Suppressor macrophage treated with lipopolysaccharide for 1 hour (primary cell): ENCODE results near the gene INSRR.

ENCODE experiments used
- DNase-seq, 3 donors: peaks; one replicate each; pipeline ENCODE4 v3.0.0-alpha.2; 2020 to 2022

The INSRR gene

DNA sequence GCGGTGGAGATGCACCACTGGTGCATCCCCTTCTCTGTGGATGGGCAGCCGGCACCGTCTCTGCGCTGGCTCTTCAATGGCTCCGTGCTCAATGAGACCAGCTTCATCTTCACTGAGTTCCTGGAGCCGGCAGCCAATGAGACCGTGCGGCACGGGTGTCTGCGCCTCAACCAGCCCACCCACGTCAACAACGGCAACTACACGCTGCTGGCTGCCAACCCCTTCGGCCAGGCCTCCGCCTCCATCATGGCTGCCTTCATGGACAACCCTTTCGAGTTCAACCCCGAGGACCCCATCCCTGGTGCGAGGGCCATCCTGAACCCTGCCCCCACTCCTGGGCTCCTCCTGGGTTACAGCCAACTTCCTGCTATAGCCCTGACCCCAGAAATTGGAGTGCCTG is 14.7 kb upstream of the INSRR start:
- DNase-seq, result no peak

DNA sequence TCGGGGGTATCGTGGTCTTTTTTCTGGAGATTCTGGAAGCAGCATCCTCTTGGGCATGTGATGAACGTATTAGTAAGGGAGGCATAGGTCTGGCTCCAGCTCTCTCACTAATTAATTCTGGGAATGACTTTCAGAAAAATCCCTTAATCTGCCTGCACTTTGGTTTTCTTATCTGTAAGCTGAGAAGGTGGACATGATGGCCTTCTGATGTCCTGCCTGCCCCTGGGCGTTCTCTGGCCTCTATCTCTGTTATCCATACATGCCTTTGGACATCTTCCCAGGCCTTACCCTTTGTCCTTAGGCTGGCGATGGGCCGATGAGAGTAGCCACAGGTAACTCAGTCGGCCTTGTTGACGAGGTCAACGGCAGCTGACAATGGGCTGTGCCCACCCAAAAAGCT is 10.5 kb upstream of the INSRR start:
- no peak for DNase-seq

DNA sequence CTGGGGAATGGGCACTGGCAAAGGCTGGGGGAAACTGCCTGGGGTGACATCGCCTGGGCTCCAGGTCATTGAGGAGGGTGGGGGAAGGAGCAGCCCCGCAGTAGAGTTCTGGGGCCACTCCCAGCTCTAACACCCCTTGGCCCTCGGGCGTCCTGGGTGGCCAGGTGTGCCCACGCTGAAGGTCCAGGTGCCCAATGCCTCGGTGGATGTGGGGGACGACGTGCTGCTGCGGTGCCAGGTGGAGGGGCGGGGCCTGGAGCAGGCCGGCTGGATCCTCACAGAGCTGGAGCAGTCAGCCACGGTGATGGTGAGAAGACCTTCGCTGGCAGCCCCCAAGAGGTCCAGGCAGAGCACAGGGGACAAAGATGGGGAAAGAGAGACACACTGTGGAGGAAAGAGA is 9.4 kb upstream of the INSRR start:
- no peak for DNase-seq

DNA sequence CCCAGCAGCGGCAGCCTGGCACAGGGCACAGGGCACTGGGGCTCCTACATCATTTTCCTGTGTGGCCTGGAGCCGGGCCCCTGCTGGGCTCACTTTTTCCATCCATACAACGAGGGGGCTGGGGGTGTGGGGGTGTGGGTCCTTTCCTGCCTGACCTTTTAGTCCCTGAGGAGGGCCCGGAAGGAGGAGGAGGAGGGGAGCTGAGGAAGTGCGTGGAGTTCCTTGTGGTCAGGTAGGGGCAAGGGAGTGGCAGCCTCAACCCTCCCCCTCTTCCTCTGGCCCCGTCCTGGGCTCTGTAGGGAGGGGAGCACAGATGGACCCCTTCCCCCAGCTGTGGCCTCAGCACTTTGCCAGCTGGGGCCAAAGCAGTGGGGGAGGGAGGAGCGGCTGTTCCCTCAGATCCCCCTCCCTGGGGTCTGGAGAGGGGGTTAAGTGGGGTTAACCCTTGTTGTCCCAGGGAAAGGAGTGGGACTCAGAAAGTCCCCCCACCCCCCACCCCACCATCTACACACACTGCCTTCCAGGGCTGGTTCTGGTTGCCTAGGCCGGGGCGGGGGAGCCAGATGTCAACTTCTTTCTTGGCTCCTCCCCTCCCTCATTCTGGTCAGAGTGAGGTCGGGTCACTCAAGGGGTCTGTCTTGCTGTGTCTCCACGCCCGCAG is 7.5 kb upstream of the INSRR start:
- no peak for DNase-seq

DNA sequence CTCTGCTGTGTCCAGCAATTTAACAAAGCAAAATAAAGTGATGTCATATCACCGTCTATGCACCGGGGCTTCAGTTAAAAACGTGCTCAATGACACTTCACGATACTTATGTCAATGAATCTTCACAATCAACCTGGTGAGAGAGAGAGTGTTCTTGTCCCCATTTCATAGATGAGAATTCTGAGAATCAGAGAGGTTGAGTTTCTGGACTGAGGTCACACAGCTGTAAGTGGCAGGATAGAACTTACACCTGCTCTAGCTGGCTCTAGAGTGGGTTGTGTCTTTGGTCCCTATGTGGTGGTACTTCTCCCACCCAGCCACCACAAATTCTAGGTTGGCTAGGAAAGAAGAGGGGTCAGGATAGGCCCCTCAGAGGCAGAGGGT is 6.9 kb upstream of the INSRR start:
- no peak for DNase-seq

DNA sequence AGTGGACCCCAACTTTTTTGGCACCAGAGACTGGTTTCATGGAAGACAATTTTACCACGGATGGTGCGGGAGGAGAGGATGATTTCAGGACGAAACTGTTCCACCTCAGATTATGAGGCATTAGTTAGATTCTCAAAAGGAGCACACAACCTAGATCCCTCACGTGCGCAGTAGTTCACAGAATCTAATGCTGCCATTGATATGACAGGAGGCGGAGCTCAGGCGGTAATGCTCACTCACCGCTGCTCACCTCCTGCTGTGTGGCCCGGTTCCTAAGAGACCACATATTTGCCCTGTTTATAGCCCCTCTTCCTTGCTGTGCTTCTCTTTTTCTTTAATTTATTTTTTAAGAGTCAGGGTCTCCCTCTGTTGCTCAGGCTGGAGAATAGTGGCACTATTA is 6.3 kb upstream of the INSRR start:
- no peak for DNase-seq

DNA sequence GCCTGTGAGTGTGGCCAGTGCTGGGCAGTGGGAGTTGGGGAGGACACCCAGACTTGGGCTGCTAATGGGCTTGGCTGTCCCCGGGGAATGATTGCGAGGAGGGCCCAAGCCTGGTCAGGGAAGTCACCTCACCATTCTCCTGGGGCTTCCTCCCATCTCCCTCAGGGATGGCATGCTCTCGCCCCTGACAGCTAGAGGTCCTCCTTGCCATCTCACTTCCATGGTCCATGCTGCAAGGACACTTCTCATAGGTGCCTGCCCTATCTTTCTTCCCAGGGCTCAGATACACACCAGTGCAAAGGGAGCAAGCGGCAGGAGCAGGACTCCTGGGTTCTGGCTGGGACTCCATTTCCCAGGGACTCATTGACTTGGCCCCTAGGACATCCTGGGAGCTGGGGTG is 5.9 kb upstream of the INSRR start:
- DNase-seq, result no peak

DNA sequence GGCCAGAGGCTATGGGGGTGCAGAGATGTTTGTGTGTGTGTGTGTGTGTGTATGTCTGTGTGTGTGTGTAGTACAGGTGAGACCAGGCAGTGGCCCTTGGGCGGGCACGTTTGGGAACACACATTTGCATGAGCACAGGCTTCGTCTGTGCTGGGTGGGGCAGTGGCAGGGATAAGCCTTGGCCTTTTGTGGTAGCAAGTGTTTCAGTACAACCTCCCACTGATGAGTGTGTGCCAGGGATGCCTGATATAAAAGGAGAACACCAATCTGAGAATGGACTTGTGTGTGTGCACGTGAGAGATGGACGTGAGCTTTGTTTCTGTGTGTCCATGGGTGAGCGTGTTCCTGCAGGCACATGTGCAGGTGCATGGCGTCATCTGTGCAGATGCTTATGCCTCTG is 4.7 kb upstream of the INSRR start:
- DNase-seq, result no peak

DNA sequence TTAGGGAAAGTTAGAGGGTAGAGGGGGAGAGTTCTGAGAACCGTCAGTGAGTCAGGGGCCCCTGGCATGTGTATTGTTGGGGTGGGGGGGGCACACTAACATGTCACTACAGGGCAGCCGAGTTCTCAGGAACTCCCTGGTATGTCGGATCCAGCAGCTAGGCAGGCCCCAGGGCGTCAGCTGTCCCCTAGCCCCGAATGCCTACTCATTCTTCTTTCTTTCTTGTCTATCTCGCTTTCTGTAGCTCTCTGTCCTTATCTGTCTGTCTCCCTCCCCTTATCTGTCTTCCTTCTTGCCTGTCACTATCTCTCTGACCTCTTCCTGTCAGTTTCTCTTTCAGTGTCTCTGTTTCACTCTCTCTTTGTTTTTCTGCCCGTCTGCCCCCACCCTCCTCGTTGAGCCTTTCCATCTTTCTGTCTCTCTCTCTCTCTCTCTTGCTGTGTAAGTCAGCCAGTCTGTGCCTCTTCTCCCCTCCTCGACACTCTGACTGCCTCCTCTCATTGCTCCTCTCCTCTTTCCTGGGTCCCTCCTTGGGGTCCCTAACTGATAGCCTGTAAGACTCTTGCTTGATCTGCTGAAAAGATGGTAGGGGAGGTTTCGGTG is 4.2 kb upstream of the INSRR start:
- no peak for DNase-seq

DNA sequence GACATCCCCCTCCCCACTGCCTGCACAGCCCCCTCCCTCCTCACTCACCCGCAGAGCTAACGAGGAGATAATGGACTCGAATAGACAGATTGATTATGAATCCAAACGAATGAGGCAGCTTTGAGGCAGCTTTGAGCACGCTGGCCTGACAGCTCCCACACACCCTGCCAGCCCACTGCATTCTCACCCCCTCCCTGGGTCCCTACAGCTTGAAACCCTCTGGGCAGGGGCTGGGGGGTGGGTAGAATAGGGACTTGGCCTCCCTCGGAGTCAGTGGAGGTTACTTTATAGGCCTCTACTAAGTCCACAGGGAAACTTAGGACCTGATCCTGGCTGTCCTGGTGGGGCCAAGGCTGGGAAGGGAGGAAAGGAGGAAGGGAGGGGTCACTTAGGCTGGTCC is 3.7 kb upstream of the INSRR start:
- DNase-seq, result no peak

DNA sequence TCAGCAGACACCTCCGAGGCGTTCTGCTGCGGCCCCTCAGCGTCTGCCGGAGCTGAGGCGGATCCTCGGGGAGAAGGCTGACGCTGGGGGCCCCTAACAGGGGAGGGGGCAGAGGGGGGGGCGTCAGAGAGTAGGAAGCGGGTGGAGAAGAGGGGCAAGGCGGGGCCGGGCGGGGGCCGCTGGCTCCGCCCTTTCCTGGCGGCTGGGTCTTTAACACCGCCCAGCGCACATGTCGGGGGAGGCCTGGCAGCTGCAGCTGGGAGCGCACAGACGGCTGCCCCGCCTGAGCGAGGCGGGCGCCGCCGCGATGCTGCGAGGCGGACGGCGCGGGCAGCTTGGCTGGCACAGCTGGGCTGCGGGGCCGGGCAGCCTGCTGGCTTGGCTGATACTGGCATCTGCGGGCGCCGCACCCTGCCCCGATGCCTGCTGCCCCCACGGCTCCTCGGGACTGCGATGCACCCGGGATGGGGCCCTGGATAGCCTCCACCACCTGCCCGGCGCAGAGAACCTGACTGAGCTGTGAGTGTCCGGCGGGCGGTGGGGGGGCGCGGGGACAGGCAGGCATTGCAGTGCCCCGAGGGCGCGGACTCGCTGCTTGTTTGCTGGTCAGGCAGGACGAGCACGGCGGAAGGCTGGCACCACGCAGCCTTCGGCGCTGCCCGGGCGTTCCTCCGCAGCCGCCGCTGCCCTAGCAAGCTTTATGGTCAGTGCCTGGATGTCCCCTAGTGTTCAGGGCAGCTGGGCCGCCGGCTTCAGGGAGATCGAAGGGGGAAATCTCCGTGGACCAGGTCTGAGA is 1.9 kb upstream of the INSRR start, which contains the start of gene NTRK1:
TSS of gene NTRK1 (plus strand) at position 238 of the 796 bp plus-strand sequence. CDS start at position 308, 70 bp downstream.
- DNase-seq, result peak in 1 of 3 donors; percentile 47

DNA sequence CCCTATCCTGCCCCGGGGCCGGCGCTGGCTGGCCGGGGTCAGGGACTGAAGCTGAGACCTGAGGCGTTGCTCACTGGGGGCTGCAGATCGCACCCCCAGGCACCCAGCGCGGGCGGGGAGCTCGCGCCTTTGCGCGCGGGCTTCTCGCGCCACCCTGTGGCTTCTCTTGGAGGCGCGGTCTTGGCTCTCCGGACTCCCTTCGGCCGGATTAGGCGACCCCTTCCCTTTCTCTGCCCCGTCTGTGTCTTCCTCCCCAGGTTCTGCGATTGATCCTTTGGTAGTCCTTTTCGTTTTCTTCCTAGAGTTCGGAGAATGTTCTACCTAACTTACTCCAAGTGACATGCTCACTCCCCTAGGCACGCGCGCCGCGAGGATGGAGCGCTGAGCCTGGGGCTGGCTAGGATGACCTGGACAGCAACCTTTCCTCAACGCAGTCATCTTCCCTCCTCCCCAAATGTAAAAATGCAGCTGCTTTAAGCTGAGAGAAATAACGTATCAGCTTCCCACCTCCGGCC is 1.3 kb upstream of the INSRR start:
- DNase-seq, result peak; percentile 45 to 83 (median 70)

DNA sequence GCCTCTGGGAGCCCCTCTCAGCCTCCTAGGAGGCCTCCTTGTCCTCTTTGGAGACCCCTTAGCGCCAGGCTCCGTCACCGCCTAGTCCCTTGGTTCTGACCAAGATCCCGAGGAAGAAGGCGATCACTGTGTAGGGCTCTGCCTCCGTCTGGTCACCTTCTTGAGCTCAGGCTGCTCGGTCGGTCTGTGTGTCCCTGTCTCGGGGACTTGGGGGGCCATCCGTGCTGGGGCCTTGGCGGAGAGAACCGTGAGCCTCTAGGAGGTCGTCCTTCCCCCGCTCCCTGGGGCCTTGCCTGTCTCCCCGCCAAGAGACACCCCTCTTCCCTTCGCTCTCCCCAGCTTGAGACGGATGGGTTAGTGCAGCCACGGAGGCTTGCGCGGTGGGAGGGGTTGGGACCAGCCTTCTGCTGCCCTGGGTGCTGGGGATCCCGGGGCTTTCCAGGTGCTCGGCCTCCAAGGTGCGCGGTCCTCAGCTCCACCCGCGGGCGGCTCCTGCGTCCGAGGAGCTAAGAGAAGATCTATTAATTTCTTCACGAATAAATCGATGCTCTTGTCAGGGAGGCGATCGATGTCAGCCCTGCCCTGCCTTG is 701 bp upstream of the INSRR start:
- DNase-seq, result no peak

DNA sequence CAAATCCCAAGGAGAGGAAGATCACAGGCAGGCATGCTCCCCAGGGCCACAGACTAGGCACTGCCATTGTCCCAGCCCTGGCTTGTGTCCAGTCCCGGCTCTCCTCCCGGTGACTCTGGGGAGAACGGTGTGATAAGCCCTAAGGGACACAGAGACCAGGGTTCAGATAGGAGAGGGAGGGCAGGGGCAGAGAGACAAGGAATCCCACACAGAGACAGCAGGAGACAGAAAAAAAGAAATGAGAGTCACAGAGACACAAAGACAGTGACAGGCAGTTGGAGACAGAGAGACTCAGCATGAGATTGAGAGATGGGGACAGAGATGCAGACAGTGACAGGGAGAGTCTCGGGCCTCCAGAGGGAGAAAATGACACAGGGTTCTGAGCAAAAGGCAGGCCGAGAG is 361 bp downstream of the INSRR start:
- no peak for DNase-seq

DNA sequence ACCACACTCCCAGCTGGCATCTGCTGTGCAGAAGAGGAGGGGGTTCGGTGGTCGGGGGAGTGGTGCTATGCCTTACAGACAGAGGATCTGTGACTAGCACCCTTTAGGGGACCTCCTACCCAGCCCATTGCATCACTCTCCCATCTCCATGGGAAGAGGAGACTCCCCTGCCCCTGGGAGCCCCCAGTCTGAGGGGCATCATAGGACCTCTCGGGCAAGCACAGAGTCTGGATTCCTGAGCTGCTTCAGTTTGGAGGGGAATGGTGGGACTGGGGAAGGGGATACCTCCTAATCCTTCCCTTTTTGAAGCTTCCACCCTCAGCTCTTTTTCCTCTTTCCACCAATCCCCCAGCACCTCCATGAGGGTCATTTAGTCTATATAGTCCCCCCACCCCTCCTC is 1.4 kb downstream of the INSRR start:
- no peak for DNase-seq

DNA sequence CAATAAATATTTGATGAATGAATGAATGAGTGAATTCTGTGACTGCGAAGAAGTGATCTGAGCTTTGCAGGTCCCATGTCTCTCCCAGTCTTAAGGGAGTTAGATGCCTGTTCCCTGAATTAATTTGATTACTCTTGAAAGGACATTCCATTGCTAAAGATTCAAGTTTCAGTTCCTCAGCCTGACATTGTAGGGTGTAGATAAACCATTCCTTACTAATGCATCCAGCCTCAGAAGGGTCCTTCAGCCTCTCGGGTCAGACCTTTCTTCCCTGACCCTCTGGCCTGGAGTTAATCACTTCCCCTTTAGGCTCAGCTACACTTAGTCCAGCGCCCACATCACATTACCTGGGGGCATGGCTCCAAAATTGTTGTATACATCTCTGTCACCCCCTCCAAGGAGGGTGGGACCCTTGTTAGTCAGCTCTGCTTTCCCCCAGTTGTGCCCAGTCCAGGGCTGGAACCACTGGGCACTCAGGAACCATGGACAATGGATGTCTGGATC is 2.6 kb downstream of the INSRR start:
- no peak for DNase-seq

DNA sequence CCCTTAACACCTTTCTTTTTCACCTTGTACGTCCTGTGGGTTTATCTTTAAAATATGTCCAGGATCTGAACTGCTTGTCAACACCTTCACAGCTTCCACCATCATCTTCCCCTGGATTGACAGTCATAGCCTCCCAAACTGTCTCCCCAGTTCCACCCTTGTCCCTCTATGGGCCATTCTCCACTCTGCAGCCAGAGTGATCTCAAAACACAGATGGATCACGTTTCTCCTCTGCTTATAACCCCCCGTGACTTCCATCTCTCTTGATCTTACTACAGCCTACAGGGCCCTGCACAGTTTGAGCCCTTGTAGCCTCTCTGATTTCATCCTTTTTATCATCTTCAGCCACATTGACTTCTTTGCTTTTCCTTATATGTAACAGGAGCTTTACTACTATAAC is 4.3 kb downstream of the INSRR start:
- DNase-seq, result no peak

DNA sequence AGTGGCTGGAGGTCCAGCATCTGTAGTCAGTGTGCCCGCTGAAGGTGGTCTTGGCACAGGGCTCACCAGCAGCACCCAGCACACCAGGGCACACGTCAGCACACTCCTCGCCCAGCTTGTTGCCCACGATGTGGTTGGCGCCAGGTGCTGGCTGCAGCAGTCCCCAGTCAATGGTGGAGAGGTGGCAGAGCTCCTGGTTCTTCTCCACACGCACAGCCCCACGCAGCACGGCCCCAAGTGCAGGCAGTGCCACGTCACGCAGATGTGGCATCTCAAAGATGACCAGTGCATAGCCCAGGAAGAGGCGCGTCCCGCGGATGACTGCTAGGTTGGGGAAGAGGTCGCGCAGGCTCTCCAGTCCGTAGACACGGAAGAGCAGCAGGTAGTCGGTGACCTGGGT is 5.2 kb downstream of the INSRR start:
- no peak for DNase-seq

DNA sequence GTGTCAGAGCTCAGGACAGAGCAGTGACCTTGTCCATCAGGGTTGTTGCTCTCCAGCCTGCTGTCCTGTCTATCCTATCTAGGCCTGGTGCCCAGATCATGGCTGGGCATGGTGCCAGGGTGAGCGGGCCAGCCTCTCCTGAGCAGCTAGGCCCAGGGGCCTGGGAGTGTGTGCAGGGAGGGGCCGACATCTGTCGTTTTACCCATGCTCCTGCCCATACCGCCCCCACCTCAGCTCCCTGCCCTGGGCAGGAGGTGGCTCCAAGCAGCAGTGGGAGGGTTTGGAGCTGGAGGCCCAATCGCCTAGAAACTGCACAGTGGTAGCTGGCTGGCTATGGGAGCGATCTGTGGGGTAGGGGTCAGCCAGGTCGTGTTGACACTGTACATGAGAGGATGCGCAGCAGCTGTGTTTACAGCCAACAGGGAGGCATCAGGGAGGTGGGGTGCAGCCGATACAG is 6.5 kb downstream of the INSRR start:
- no peak for DNase-seq

DNA sequence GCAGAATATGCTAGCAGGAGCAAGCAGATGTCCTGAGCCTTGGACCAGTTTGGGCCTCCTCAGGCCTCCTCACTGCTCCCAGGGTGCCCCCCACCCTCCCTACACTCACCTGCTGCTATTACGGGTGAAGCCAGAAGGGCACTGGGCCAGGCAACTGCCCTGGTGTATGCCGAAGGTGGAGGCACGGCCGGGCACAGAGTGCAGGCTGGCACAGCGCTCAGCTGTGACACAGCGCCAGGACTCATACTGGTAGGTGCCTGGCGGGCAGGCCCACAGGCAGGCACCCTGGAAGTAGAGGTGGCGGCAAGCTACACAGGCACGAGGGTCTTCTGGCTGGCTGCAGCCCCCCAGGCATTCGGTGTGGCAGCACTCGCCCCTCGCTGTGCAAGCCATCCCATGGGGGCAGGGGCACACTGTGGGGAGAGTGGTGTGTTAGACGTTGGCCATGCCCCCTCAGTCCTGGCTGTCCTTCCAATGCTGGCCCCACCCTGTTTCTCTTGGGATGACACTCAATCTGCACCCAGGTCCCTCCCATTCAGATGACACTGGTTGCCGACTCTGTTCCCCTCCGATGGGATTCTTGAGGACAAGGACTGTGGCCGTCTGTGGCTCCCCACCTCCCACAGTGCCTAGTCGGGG is 7.0 kb downstream of the INSRR start:
- DNase-seq, result no peak

DNA sequence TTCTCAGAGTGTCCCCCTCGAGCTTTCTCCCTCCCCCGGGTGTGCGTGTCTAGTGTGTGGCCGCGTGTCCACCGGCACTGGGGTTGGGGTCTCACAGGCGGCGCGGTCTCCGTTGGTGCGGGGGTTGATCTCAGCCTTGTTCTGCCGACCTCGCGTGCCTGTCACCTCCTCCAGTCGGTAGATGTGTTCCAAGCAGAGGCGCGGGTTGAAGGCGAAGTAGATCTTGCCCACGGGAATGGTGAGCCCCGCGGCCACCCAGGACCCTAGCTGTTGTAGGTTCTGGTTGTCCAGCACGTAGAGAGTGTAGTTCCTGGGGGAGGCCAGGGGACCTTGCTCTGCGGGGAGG is 9.8 kb downstream of the INSRR start:
- DNase-seq, result no peak

DNA sequence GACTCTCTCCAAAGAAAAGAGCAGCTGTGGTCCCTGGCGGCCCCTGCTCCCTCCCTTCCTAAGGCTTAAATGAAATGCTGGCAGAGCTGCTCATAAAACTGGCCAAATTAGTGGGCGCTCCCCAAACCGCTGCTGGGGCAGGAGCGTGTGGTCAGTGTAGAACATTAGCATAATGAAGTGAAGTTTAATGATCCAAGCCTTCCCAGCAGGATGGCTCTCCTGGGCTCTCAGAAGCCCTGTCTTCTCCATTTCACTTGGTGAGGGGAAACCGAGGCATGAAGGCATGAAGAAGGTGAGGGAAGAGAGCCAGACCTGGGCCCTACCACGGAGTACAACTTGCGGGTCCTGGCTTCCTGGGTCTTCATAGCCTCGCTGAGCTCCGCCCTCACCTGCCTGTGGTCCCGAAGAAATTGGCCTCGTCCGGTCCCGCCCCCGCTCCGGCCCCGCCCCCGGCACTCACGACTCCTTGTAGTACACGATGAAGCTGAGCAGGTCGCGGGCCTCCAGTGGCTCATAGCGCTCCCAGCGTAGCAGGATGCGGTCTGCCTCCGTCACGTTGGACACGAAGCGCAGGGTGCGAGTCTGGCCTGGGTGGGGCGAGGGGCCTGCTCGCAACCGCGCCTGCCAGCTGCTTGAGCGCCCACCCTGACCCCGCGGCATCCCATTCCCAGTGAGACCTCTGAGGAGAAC is 10.3 kb downstream of the INSRR start:
- no peak for DNase-seq
